Parathyroid adenoma (tissue), 2 donors: ENCODE measurements around the gene ANLN.
"Not testable (repeated sequence)": the region's sequence is repeated elsewhere in the genome, so short reads cannot be mapped to it uniquely, and the experiment has no call there.

Experiments used
- H2AFZ ChIP-seq: fragments of 300-600 bp; sonication (generic); one replicate; pipeline ENCODE4 v1.7.0; 2017; ENCODE audit warnings: antibody characterized with exemption, mild to moderate bottlenecking
- H3K27ac ChIP-seq: fragments of 300-600 bp; sonication (generic); one replicate; pipeline ENCODE4 v1.7.0; 2017
- H3K27me3 ChIP-seq: fragments of 300-600 bp; sonication (generic); one replicate; pipeline ENCODE4 v1.7.0; 2017; ENCODE audit warnings: low read length; ENCODE audit not compliant: control insufficient read depth, insufficient read depth
- H3K36me3 ChIP-seq: fragments of 300-600 bp; sonication (generic); one replicate; pipeline ENCODE4 v1.7.0; 2017; ENCODE audit warnings: low read length; ENCODE audit not compliant: control insufficient read depth, insufficient read depth
- H3K4me1 ChIP-seq: fragments of 300-600 bp; sonication (generic); one replicate; pipeline ENCODE4 v1.7.0; 2017; ENCODE audit warnings: control low read depth
- H3K4me2 ChIP-seq: fragments of 300-600 bp; sonication (generic); one replicate; pipeline ENCODE4 v1.7.0; 2017; ENCODE audit warnings: low read length
- H3K4me3 ChIP-seq: fragments of 300-600 bp; sonication (generic); one replicate; pipeline ENCODE4 v1.7.0; 2017; ENCODE audit warnings: low read depth, low read length
- H3K79me2 ChIP-seq: fragments of 300-600 bp; sonication (generic); one replicate; pipeline ENCODE4 v1.7.0; 2017; ENCODE audit warnings: control low read depth
- H3K9ac ChIP-seq: fragments of 300-600 bp; sonication (generic); one replicate; pipeline ENCODE4 v1.7.0; 2017; ENCODE audit warnings: mild to moderate bottlenecking
- H3K9me3 ChIP-seq: fragments of 300-600 bp; sonication (generic); one replicate; pipeline ENCODE4 v1.7.0; 2017; ENCODE audit warnings: low read length; ENCODE audit not compliant: control insufficient read depth
- TF ChIP-seq, protein P1 (sequence below): fragments of 300-600 bp; sonication (generic); IDR thresholded peaks from one replicate; pipeline ENCODE4 v1.7.0; 2017; ENCODE audit warnings: antibody characterized with exemption, mild to moderate bottlenecking
- donor health status: primary hyperparathyroidism.

ANLN gene

DNA sequence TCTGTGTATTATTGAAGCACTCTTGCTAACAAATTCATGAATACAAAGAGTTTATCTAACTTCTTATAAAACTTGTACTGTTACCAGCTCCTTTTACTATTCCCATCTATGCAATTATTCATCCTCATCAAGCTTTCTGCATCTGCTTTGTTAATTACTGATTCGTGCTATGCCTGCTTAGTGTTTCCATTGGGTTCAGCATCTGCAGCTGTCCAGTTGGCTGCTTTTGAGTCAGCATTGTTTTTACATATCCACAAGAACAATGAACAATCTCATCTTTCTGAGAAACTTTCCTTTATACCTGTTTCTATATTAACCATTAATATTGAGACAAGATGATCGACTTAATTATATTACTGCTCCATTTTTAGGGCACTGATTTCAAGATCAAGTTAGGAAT lies 19.6 kb upstream of the ANLN start:
- Histone ChIP-seq H3K9ac (no peak overlapping the region), H3K27ac (no peak overlapping the region), H3K4me2 (no peak overlapping the region), H3K9me3 (no peaks in the 10 kb centered on the region), H3K79me2 (peaks cover 6% of the 10 kb centered on the region), H3K4me1 (no peaks in the 10 kb centered on the region), H3K4me3 (no peak overlapping the region), H3K27me3 (no peaks in the 10 kb centered on the region), H3K36me3 (no peaks in the 10 kb centered on the region), H2AFZ (no peak overlapping the region)
- TF ChIP-seq, protein P1, sequence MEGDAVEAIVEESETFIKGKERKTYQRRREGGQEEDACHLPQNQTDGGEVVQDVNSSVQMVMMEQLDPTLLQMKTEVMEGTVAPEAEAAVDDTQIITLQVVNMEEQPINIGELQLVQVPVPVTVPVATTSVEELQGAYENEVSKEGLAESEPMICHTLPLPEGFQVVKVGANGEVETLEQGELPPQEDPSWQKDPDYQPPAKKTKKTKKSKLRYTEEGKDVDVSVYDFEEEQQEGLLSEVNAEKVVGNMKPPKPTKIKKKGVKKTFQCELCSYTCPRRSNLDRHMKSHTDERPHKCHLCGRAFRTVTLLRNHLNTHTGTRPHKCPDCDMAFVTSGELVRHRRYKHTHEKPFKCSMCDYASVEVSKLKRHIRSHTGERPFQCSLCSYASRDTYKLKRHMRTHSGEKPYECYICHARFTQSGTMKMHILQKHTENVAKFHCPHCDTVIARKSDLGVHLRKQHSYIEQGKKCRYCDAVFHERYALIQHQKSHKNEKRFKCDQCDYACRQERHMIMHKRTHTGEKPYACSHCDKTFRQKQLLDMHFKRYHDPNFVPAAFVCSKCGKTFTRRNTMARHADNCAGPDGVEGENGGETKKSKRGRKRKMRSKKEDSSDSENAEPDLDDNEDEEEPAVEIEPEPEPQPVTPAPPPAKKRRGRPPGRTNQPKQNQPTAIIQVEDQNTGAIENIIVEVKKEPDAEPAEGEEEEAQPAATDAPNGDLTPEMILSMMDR, result no peak

DNA sequence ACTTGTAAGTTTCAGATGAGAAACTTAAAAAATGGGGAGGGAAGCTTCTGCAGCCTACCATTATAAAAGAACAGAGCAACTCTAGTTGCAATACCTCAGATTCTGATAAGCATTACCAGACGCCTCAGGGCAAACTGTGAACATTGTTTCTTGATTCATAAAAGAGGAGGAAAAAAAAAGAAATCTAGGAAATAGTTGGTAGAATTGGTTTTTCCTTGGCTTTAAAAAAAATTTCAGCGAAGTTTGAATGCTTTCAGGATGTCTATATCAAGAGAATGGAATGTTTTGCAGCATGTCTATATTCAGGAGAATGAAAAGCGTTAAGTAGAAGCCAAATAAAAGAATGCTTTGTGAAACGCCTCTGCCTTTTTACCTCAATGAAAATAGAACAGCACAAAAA lies 17.5 kb upstream of the ANLN start:
- H3K27me3 ChIP-seq, result no peaks in the 10 kb centered on the region
- no peaks in the 10 kb centered on the region for H3K79me2 ChIP-seq
- no peak overlapping the region for H2AFZ ChIP-seq
- no peaks in the 10 kb centered on the region for H3K36me3 ChIP-seq
- H3K9me3 ChIP-seq, result no peaks in the 10 kb centered on the region
- H3K4me1 ChIP-seq, result no peaks in the 10 kb centered on the region
- H3K4me3 ChIP-seq, result no peak overlapping the region
- H3K27ac ChIP-seq, result no peak overlapping the region
- no peak overlapping the region for H3K4me2 ChIP-seq
- no peak overlapping the region for H3K9ac ChIP-seq
- TF ChIP-seq, protein P1, result no peak

DNA sequence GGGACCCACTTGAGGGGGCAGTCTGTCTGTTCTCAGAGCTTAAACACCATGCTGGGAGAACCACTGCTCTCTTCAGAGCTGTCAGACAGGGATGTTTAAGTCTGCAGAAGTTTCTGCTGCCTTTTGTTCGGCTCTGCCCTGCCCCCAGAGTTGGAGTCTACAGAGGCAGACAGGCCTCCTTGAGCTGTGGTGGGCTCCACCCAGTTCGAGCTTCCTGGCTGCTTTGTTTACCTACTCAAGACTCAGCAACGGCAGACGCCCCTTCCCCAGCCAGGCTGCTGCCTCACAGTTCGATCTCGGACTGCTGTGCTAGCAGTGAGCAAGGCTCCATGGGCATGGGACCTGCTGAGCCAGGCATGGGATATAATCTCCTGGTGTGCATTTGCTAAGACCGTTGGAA lies 11.1 kb upstream of the ANLN start:
- H3K9ac ChIP-seq, H3K9me3 ChIP-seq, H3K4me3 ChIP-seq, H3K4me1 ChIP-seq, H3K36me3 ChIP-seq, H3K79me2 ChIP-seq, H3K27me3 ChIP-seq, H2AFZ ChIP-seq, H3K27ac ChIP-seq, H3K4me2 ChIP-seq: not testable (repeated sequence)

DNA sequence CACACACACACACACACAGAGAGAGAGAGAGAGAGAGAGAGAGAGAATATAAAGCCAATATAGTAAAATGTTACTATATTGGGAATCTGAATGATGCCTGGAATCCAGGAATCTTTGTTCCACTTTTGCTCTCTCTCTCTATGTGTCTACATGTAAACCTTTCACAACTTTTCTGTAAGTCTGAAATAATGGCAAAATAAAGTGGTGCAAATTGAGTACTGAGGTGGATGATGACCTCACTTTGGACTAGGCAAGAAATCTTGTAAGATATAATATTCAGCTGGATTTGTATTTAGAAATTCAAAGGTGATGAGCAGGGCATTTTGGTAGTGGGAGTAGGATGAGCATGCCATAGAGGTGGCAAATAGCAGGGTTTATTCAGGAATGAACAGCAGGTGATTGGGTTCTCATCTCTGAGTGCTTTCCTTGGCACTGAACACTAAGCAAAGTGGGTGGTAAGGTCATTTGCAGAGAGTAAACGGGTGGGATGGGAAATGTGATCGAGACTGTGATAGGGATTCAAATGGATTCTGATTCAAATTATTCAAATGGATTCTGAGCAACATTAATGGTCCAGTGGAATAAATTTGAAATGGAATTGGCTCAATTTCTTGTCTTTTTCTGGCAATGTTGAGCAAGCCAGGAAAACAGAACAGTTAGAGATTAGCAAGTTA lies 9.7 kb upstream of the ANLN start:
- H3K36me3 ChIP-seq, result no peaks in the 10 kb centered on the region

DNA sequence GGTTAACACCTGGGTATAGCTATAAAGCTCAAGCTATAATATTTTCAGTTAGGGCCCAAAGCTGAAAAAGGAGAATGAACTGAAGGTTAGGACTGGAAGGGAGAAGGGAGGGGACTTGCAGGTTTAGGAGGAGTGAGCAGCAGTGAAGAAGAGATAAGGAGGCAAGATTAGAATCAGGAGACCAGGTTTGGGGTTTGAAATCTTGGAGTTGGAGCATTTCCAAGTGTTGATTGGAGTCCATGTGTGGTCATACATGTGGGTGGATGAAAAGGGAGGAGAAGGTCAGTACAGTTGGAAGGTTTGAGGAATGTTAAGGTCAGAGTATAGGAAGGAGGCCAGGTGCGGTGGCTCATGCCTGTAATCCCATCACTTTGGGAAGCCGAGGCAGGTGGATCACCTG lies 8.6 kb upstream of the ANLN start:
- H3K79me2 ChIP-seq, result no peaks in the 10 kb centered on the region
- H3K4me2 ChIP-seq, result no peak overlapping the region

More for the DNA sequence above, 9.7 kb upstream of the ANLN start:
- Histone ChIP-seq H3K9me3 (no peaks in the 10 kb centered on the region), H3K4me1 (no peaks in the 10 kb centered on the region), H3K9ac (no peak overlapping the region), H3K4me2 (no peak overlapping the region), H3K27ac (no peak overlapping the region), H2AFZ (no peak overlapping the region), H3K27me3 (no peaks in the 10 kb centered on the region), H3K4me3 (no peak overlapping the region), H3K79me2 (no peaks in the 10 kb centered on the region)
- TF ChIP-seq, protein P1, result no peak

DNA sequence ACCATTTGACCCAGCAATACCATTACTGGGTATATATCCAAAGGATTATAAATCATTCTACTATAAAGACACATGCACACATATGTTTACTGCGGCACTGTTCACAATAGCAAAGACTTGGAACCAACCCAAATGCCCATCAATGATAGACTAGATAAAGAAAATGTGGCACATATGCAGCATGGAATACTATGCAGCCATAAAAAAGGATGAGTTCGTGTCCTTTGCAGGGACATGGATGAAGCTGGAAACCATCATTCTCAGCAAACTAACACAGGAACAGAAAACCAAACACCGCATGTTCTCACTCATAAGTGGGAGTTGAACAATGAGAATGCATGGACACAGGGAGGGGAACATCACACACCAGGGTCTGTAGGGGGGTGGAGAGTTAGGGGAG lies 6.4 kb upstream of the ANLN start:
- not testable (repeated sequence) for H3K79me2 ChIP-seq, H3K27ac ChIP-seq, H3K36me3 ChIP-seq, H3K4me3 ChIP-seq, H3K4me1 ChIP-seq, H2AFZ ChIP-seq, H3K27me3 ChIP-seq, H3K4me2 ChIP-seq, H3K9me3 ChIP-seq, H3K9ac ChIP-seq

More for the DNA sequence above, 8.6 kb upstream of the ANLN start:
- H3K36me3 ChIP-seq, result no peaks in the 10 kb centered on the region
- TF ChIP-seq, protein P1, result no peak
- H3K27ac ChIP-seq, result no peak overlapping the region
- H3K9me3 ChIP-seq, result no peaks in the 10 kb centered on the region
- no peak overlapping the region for H3K4me3 ChIP-seq
- H2AFZ ChIP-seq, result no peak overlapping the region
- no peaks in the 10 kb centered on the region for H3K27me3 ChIP-seq
- no peak overlapping the region for H3K9ac ChIP-seq
- H3K4me1 ChIP-seq, result no peaks in the 10 kb centered on the region

DNA sequence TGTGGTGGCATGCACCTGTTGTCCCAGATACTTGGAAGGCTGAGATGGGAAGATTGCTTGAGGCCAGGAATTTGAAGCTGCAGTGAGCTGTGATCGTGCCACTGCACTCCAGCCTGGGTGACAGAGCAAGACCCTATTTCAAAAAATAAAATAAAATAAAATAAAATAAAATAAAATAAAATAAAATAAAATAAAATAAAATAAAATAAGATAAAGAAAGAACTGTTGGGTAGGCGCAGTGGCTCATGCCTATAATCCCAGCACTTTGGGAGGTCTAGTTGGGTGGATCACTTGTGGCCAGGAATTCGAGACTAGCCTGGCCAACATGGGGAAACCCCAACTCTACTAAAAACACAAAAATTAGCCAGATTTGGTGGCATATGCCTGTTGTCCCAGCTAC lies 4.0 kb upstream of the ANLN start:
- not testable (repeated sequence) for H3K4me3 ChIP-seq, H3K27ac ChIP-seq, H3K79me2 ChIP-seq, H3K4me2 ChIP-seq, H3K9me3 ChIP-seq, H2AFZ ChIP-seq, H3K9ac ChIP-seq, H3K4me1 ChIP-seq, H3K36me3 ChIP-seq, H3K27me3 ChIP-seq
